GM18519 (cell line): ENCODE data around the gene CFAP90.
A peak's percentile ranks its signal among the peaks of the same experiment; 100 is the strongest.

Experiments used
- ATAC-seq: cut with Tn5 transposase; IDR thresholded peaks from one replicate; pipeline ENCODE4 v1.9.1; 2021; ENCODE audit warnings: mild to moderate bottlenecking, moderate library complexity; ENCODE audit not compliant: unreplicated experiment, low FRiP score

Gene CFAP90

GRCh38 chr5:7868773-7869473, 18.0 kb upstream of the CFAP90 start, which contains the start of the genes FASTKD3 and MTRR:
Gene FASTKD3, minus strand, starts transcription at chr5:7869031. Its CDS starts 948 bp downstream, at chr5:7868083.
Gene MTRR, plus strand, starts transcription at chr5:7869148. Its CDS starts 1,647 bp downstream, at chr5:7870795.
- ATAC-seq = peak; percentile 98

DNA sequence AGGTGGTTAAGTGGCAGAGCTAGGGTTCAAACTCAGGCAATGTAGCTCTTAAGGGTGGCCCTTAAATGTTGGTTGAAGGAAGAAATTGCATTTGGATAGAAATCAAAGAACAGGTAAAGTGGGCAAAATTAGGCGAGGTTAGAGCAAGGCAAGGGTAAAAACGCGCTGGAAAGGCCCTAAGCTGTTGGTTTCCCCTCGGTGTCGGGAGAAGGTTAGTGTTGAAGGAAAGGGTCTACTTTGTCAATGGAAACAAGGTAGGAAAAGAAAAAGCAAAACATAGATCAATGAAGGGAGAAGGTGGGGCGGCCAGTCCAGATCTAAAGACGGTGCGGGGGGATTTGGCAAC, 17.5 kb upstream of the CFAP90 start:
- no peak for ATAC-seq

GRCh38 chr5:7867260-7867659, 16.3 kb upstream of the CFAP90 start:
- no peak for ATAC-seq

GRCh38 chr5:7866196-7866595, 15.3 kb upstream of the CFAP90 start:
- ATAC-seq = no peak

DNA sequence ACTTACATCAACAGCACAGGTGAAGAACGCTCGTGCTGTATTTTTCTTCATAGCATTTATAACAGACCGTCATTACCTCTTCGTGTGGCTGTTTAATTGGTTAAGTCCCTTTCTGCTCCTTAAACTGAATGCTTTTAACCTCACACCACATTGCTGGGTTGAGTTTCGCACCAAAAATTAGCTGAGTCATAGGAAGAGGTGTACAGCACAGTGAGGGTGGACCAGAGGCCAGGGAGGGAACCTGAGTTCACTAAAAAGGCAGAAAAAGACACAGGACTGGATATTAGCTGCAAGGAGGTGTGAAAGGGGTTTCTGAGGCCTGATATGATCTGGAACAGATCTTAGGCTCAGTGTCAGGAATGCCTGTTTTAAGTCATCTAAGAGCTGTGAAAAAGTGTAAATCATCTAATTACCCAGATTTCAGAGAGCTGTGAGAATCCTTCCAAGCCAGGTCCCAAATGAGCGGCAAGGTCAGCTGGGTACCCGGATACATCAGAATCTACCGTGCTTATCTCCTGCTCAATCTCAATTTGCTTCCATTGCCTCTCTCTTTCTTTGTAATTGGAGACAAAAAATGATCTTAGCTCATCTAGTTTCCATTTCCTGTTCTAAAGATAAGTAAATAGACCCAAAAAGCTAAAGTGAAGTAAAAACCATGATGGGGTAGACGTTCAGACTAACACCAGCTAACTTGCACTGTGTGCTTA, 7.1 kb upstream of the CFAP90 start:
- peak; percentile 34 for ATAC-seq

GRCh38 chr5:7857361-7857760, 6.4 kb upstream of the CFAP90 start:
- no peak for ATAC-seq

GRCh38 chr5:7856855-7857254, 5.9 kb upstream of the CFAP90 start:
- no peak for ATAC-seq

DNA sequence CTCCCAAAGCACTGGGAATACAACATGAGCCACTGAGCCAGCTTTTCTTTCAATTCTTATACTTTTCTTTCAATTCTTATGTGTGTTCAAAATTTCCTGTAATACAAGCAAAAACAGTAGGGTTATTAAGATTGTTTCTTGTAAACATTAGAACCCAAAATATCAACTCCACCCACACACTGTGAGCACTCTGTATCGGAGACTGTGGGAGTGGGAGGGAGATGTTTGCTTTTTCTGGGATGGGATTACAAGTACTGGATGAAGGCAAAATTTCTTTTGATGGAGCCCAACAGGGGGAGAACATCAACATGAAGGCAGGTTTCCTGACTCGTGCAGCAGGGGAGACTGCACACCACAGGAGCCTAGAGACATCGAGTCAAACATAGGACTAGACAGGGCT, 4.7 kb upstream of the CFAP90 start:
- ATAC-seq = no peak

- ATAC-seq = no peak
Measured at GRCh38 chr5:7852988-7853387, 2.1 kb upstream of the CFAP90 start.

- no peak for ATAC-seq
Measured at GRCh38 chr5:7852542-7852941, 1.6 kb upstream of the CFAP90 start.

DNA sequence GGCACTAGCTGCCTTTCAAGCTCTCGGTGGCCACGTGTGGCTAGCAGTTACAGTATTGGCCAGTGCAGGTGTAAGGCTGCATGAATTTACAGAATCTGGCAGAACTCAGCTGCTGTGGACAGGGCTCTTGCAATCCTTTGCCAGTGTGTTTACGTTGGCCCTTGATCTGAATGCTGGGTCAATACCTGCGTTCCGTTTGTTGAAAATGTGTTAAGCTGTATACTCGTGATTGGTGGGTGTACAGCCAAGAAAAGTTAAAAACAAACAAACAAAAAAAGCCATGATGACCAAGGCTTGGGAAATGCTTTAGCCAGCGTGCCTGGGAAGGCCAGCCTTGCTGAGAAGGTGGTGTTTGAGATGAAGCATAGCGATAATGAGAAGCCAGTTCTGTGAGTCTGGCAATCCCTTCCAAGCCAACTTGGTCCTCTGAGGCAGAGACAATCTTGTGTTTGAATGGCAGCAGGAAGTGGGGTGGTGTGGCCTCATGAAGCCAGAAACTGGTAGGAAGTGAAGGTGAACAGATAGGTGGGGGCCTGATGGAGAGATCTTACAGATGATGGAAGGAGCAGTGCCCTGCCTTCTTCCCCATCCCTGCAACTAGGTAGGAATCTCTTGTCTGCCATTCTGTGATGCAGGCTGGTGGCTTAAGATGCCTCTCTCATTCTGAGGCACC, 820 bp upstream of the CFAP90 start:
- ATAC-seq = no peak

GRCh38 chr5:7851240-7851592, 283 bp upstream of the CFAP90 start:
- ATAC-seq = no peak

GRCh38 chr5:7849681-7850394, 1.1 kb downstream of the CFAP90 start:
- ATAC-seq = no peak

DNA sequence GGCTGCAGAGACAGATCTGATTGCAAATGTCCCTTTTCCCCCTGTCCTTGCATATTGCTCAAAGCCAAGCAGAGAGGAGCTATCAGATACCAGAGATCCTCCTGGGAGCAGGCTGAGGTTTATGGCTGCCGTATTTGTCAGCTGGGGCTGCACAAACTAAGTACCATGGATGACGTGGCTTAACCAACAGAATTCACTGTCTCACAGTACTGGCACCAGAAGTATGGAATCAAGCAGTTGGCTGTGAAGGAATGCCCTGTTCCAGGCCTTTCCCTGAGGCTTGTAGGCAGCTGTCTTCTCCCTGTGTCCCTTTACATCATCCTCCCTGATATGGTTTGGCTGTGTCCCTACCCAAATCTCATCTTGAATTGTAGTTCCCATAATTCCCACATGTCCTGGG, 2.6 kb downstream of the CFAP90 start:
- no peak for ATAC-seq

GRCh38 chr5:7846327-7846726, 4.6 kb downstream of the CFAP90 start:
- ATAC-seq = no peak

DNA sequence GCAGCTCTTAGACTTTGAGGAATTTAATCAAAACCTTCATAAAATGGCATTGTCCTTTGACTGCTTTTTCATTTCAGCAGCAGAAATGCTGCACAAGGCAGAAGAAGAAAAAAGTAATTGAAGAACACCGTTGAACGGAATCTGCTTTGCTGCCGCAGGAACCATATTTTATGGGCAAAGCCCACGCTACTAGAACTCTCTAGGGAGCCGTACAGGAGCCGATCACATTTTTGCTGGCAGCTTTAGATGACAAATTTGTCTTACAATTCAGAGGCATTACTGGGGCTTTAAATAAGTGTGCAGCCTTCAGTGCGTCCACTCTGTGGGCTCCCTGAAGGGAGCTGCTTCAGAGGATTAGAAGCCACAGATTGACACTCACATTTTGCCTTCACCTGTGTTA, 5.4 kb downstream of the CFAP90 start:
- no peak for ATAC-seq

DNA sequence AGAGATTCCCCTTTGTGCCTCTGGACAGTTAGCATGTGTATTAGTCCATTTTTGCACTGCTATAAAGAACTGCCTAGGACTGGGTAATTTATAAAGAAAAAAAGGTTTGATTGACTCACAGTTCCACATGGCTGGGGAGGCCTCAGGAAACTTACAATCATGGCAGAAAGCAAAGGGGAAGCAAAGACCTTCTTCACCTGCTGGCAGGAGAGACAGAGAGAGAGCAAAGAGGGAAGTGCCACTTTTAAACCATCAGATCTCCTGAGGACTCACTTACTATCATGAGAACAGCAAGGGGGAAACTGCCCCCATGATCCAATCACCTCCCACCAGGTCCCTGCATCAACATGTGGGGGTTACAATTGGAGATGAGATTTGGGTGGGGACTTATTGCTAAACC, 6.0 kb downstream of the CFAP90 start:
- ATAC-seq = no peak

- no peak for ATAC-seq
Measured at GRCh38 chr5:7842531-7842930, 8.4 kb downstream of the CFAP90 start.

GRCh38 chr5:7837403-7837802, 13.5 kb downstream of the CFAP90 start:
- no peak for ATAC-seq

- ATAC-seq = no peak
Measured at GRCh38 chr5:7834982-7835381, 16.0 kb downstream of the CFAP90 start.

DNA sequence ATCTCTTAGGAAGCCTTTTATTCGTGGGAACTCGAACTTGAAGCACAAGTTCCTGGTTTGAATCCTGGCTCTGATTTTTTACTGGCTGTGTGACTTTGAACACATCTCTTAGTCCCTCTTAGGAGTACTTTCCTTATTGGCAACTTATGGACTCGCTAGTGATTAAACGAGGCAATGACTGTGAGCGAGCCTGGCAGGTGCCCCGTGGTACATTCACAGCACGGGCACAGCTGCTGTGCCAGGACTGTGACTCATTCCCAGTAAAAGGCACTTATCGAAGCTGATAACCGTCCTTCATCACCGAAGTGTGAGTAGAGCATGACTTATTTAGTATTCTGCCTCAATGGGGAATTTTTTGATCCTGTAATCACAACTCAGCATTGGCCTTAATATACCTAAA, 22.7 kb downstream of the CFAP90 start:
- ATAC-seq = no peak
